Keratinocyte (primary cell): ENCODE measurements around the gene BCAP31.

Source experiments
- CTCF ChIP-seq, 3 experiments: IDR thresholded peaks in 1 of 3; conservative IDR thresholded peaks in 1 of 3; optimal IDR thresholded peaks in 1 of 3; 2 replicates in 2 of 3; 3 replicates in 1 of 3; pipeline versions ENCODE3 to v1.5.1; 2011; ENCODE audit warnings: low read length in 3 of 3, mild to moderate bottlenecking in 3 of 3, moderate library complexity in 2 of 3, control low read depth in 1 of 3, inconsistent platforms in 1 of 3; ENCODE audit not compliant: insufficient read depth in 2 of 3; ENCODE audit errors: extremely low read depth in 1 of 3
- EZH2 ChIP-seq: IDR thresholded peaks from one replicate; pipeline ENCODE4 v1.6.1; 2012; ENCODE audit warnings: inconsistent platforms, mild to moderate bottlenecking, low read length, moderate library complexity

GRCh38 chrX:153772316-153773217 is 48.4 kb upstream of the BCAP31 start:
- TF ChIP-seq CTCF (optimal IDR thresholded peaks at IDR 0.05 in 1 of 3, IDR thresholded peaks at IDR 0.05 in 1 of 3, conservative IDR thresholded peaks at IDR 0.05 in 1 of 3; ENCODE audit: extremely low read depth in 1 of 3, insufficient read depth in 2 of 3, low read length in 3 of 3) (no peak), EZH2 (no peak)
